ENCODE results near the gene CBLB. TPM values are rescaled to one million over a fixed set of nuclear protein-coding genes. Genes with fewer than 3 reads are reported as not detected.

Gene CBLB
- total RNA-seq, 4 donors from 2014 or later, result 94.7 to 205 (median 126) TPM

GRCh38 chr3:105647047-105647446 is 221.8 kb downstream of the CBLB start:
- DNase-seq (ENCODE audit: low spot score), result no peak
- ATAC-seq (ENCODE audit: low FRiP score), result no peak

GRCh38 chr3:105639131-105639530 is 229.7 kb downstream of the CBLB start:
- ATAC-seq (ENCODE audit: low FRiP score) (no peak), DNase-seq (ENCODE audit: low spot score) (no peak)
- TF ChIP-seq CTCF (IDR thresholded peaks at IDR 0.05), result no peak

More at GRCh38 chr3:105647047-105647446, 221.8 kb downstream of the CBLB start:
- TF ChIP-seq CTCF (IDR thresholded peaks at IDR 0.05), result no peak

GRCh38 chr3:105634708-105635107 is 234.1 kb downstream of the CBLB start:
- ATAC-seq (ENCODE audit: low FRiP score) (no peak), DNase-seq (ENCODE audit: low spot score) (no peak)
- TF ChIP-seq CTCF (IDR thresholded peaks at IDR 0.05), result no peak

- ATAC-seq (ENCODE audit: low FRiP score) (no peak), DNase-seq (ENCODE audit: low spot score) (no peak)
- no peak for TF ChIP-seq CTCF (IDR thresholded peaks at IDR 0.05)
These were observed 239.1 kb downstream of the CBLB start for GRCh38 chr3:105629718-105630117.

GRCh38 chr3:105626739-105627138 is 242.1 kb downstream of the CBLB start:
- DNase-seq (ENCODE audit: low spot score) (no peak), ATAC-seq (ENCODE audit: low FRiP score) (no peak)
- no peak for TF ChIP-seq CTCF (IDR thresholded peaks at IDR 0.05)

GRCh38 chr3:105622169-105622568 is 246.6 kb downstream of the CBLB start:
- no peak for ATAC-seq (ENCODE audit: low FRiP score)
- no peak for TF ChIP-seq CTCF (IDR thresholded peaks at IDR 0.05)
- no peak for DNase-seq (ENCODE audit: low spot score)

- DNase-seq (ENCODE audit: low spot score), result no peak
- no peak for TF ChIP-seq CTCF (IDR thresholded peaks at IDR 0.05)
- no peak for ATAC-seq (ENCODE audit: low FRiP score)
These were observed 248.6 kb downstream of the CBLB start for GRCh38 chr3:105620236-105620635.
